Memory B cell (primary cell): ENCODE results near the gene COA1.
A peak's percentile ranks its signal among the peaks of the same experiment; 100 is the strongest.
"Not testable (repeated sequence)": the region's sequence is repeated elsewhere in the genome, so short reads cannot be mapped to it uniquely, and the experiment has no call there.

Source experiments
- ATAC-seq: fragments of 150-1000 bp; cut with Tn5 transposase; 2 replicates; pipeline ENCODE4 v1.10.0; 2021; ENCODE audit warnings: low read depth, mild to moderate bottlenecking, moderate library complexity
- DNase-seq, 2 donors: peaks; one replicate each; pipeline ENCODE4 v3.0.0; 2022; ENCODE audit warnings: low spot score in 2 of 2
- H3K27ac Mint-ChIP-seq: one replicate; pipeline ENCODE4 v1.8.0; 2022; ENCODE audit warnings: mild to moderate bottlenecking, moderate library complexity, mixed read lengths
- H3K27me3 Mint-ChIP-seq: one replicate; pipeline ENCODE4 v1.8.0; 2022; ENCODE audit warnings: mixed read lengths
- H3K36me3 Mint-ChIP-seq: one replicate; pipeline ENCODE4 v1.8.0; 2022; ENCODE audit warnings: mild to moderate bottlenecking, mixed read lengths
- H3K4me1 Mint-ChIP-seq: one replicate; pipeline ENCODE4 v1.8.0; 2022; ENCODE audit warnings: mixed read lengths
- H3K4me3 Mint-ChIP-seq: one replicate; pipeline ENCODE4 v1.8.0; 2022; ENCODE audit warnings: mild to moderate bottlenecking, moderate library complexity, mixed read lengths
- H3K9me3 Mint-ChIP-seq: one replicate; pipeline ENCODE4 v1.8.0; 2022; ENCODE audit warnings: mixed read lengths

The COA1 gene

DNA sequence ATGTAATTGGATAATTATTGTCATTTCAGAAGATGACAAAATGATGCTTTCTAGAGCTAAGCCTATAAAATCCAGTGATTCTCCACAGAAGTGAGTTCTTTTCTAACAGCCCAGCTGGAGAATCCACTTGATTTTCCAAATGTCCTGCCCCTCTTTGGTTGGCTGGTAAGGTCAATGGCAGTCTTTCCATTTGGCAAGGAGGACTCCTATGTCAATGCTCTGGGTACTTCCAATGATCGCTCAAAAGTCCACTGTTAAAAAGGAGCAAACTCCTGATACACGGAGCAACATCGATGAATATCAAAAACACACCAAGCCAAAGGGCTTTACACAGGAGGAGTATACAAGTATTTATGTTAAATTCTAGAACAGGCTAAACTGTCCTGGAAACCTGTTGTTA is 88.6 kb downstream of the COA1 start:
- H3K27me3 Mint-ChIP-seq: no peaks in the 10 kb centered on the region
- peaks cover 46% of the 10 kb centered on the region for H3K4me1 Mint-ChIP-seq
- DNase-seq: no peak
- H3K4me3 Mint-ChIP-seq: no peak overlapping the region
- peaks cover 40% of the 10 kb centered on the region for H3K36me3 Mint-ChIP-seq
- H3K27ac Mint-ChIP-seq: peak overlapping the region; percentile 79
- no peak for ATAC-seq
- H3K9me3 Mint-ChIP-seq: no peaks in the 10 kb centered on the region

DNA sequence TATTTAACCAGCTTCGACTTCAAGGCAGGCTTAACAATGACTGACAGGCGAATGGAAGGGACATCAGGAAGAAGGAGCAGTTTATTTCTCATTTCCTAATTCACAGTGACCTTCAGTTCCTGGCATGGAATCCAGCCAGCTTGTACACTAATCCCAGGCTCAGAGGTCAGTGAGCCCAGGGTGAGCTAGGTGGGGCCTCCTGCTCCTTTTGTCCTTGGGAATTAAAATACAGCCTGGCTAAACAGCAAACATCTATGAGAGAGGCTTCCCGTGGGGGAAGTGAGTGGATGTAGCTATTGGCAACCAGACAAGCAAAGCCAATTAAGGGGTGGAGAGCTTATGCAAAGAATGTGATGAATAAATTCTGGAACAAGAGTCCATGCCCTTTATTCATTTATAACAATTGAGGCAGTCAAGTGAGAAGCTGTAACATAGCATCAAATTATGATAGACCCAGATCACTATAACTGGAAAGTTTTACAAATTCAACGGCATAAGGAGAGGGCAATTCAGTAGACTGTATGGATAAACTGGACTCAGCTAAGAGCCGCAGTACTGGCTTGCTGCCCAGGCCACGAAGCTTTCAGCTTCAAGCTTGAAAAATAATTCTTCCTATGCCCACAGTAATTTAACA is 89.3 kb downstream of the COA1 start:
- Mint-ChIP-seq H3K4me1 (peaks cover 41% of the 10 kb centered on the region), H3K4me3 (no peak overlapping the region), H3K27me3 (no peaks in the 10 kb centered on the region), H3K36me3 (peaks cover 37% of the 10 kb centered on the region), H3K9me3 (no peaks in the 10 kb centered on the region), H3K27ac (peak overlapping the region; percentile 79)
- DNase-seq: no peak
- no peak for ATAC-seq

GRCh38 chr7:43637114-43637806 is 92.1 kb downstream of the COA1 start:
- H3K27ac Mint-ChIP-seq: peak overlapping the region; percentile 56
- DNase-seq (no peak), ATAC-seq (no peak)
- peaks cover 29% of the 10 kb centered on the region for H3K36me3 Mint-ChIP-seq
- H3K27me3 Mint-ChIP-seq: no peaks in the 10 kb centered on the region
- H3K4me1 Mint-ChIP-seq: peaks cover 28% of the 10 kb centered on the region
- H3K4me3 Mint-ChIP-seq: no peak overlapping the region
- H3K9me3 Mint-ChIP-seq: no peaks in the 10 kb centered on the region

DNA sequence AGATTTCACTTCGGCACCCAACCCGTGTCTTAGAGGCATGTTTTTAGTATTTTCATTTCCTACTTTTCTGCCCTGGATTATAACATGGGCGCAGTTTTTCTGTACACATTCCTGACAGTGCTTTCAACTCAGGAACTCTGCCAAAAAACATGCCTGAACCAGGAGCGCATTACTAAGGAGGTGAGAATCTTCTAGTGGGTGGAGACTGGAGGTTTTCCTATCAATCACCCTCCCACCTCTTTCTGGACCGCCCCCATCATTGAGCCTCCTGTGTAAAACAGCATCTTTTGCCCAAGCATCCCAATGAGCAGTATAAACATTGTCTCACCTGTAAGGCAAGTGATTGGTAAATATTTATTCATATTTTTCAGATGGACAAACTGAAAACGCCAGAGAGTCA is 93.2 kb downstream of the COA1 start:
- H3K27ac Mint-ChIP-seq: peak overlapping the region; percentile 56
- H3K9me3 Mint-ChIP-seq: no peaks in the 10 kb centered on the region
- DNase-seq (no peak), ATAC-seq (no peak)
- H3K4me3 Mint-ChIP-seq: no peak overlapping the region
- H3K36me3 Mint-ChIP-seq: peaks cover 37% of the 10 kb centered on the region
- H3K4me1 Mint-ChIP-seq: peaks cover 35% of the 10 kb centered on the region
- H3K27me3 Mint-ChIP-seq: no peaks in the 10 kb centered on the region

DNA sequence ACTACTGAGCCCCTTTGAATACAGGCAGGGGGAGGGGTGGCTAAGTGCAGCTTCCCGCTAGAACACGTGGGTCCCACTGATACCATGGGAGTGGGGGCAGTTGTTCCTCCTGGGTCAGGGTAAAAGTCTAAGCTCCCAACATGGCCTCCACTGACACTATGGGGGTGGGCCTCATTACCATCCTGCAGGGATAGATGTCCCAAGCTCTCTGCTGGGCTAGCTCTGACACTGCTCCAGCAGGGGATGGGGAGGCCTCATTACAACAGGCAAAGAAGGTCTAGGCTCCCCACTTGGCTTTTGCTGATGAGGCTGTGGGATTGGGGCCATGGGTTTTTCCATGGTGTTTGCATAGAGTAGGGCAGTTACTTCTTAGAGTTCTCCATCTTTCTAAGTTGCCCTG is 94.9 kb downstream of the COA1 start:
- Mint-ChIP-seq H3K9me3 (no peaks in the 10 kb centered on the region), H3K36me3 (peaks cover 37% of the 10 kb centered on the region), H3K27ac (peak overlapping the region; percentile 72)

DNA sequence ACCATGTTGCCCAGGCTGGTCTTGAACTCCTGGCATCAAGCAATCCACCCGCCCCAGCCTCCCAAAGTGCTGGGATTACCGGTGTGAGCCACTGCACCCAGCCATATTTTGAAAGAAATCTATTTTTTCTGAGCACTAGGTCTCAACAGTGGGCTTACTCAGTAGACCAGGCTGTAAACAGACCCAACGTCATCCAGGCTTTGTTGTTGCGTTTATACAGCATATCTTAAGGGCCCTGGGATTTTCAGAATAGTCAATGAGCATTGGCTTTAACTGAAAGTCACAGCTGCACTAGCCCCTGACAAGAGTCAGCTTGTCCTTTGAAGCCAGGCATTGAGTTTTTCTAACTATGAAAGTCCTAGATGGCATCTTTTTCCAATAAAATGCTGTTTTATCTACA is 96.6 kb downstream of the COA1 start:
- no peak for DNase-seq
- H3K27ac Mint-ChIP-seq: peak overlapping the region; percentile 72
- H3K4me3 Mint-ChIP-seq: no peak overlapping the region
- no peak for ATAC-seq
- H3K36me3 Mint-ChIP-seq: peaks cover 39% of the 10 kb centered on the region
- peaks cover 38% of the 10 kb centered on the region for H3K4me1 Mint-ChIP-seq
- H3K27me3 Mint-ChIP-seq: no peaks in the 10 kb centered on the region
- no peaks in the 10 kb centered on the region for H3K9me3 Mint-ChIP-seq

More for the DNA sequence above, 94.9 kb downstream of the COA1 start:
- no peaks in the 10 kb centered on the region for H3K27me3 Mint-ChIP-seq
- no peak overlapping the region for H3K4me3 Mint-ChIP-seq
- no peak for ATAC-seq
- peaks cover 33% of the 10 kb centered on the region for H3K4me1 Mint-ChIP-seq
- no peak for DNase-seq

- no peaks in the 10 kb centered on the region for H3K9me3 Mint-ChIP-seq
- H3K4me1 Mint-ChIP-seq: peaks cover 34% of the 10 kb centered on the region
- H3K36me3 Mint-ChIP-seq: peaks cover 36% of the 10 kb centered on the region
- ATAC-seq: no peak
- no peak overlapping the region for H3K4me3 Mint-ChIP-seq
- H3K27me3 Mint-ChIP-seq: no peaks in the 10 kb centered on the region
- H3K27ac Mint-ChIP-seq: peak overlapping the region; percentile 72
- no peak for DNase-seq
Measured at GRCh38 chr7:43631559-43631958, 97.8 kb downstream of the COA1 start.

DNA sequence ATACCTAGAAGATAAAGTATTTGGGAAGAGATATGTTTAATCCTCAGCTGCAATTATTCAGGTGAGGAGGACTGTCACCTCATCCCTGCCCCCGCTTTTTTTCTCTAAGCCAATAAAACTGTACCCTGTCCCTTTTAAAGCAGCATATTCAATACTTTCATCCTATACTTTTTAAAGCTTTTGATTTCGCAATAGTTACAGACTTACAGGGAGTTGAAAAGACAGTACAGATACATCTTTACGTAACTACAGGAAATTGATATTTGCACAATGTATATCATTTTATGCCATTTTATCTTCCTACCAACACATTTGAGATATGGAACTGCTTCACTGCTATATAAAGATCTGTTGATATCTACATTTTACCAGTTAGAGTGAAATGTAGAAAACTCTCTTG is 98.8 kb downstream of the COA1 start:
- peaks cover 41% of the 10 kb centered on the region for H3K36me3 Mint-ChIP-seq
- H3K4me1 Mint-ChIP-seq: peaks cover 40% of the 10 kb centered on the region
- no peak for ATAC-seq
- no peaks in the 10 kb centered on the region for H3K27me3 Mint-ChIP-seq
- H3K9me3 Mint-ChIP-seq: no peaks in the 10 kb centered on the region
- peak overlapping the region; percentile 72 for H3K27ac Mint-ChIP-seq
- no peak for DNase-seq
- no peak overlapping the region for H3K4me3 Mint-ChIP-seq

DNA sequence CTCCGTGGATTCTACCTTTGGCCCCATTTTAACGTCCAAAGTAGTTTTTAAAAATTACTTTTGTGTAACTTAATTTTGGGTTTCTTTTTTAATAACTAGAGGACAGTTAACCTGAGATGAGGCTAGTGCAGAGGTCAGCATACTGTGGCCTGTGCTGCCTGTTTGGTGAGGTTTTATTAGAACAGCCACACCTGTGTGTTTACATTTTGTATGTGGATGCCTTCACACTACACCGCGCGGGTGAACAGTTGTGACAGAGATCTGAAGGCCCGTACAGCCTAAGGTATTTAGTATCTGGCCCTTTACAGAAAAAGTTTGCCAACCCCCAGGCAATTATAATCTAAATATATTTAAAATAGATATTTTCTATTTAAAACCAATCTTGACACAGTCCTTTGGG is 99.5 kb downstream of the COA1 start:
- peaks cover 43% of the 10 kb centered on the region for H3K4me1 Mint-ChIP-seq
- H3K4me3 Mint-ChIP-seq: no peak overlapping the region
- H3K27ac Mint-ChIP-seq: no peak overlapping the region

GRCh38 chr7:43628431-43628830 is 100.9 kb downstream of the COA1 start:
- peaks cover 44% of the 10 kb centered on the region for H3K4me1 Mint-ChIP-seq
- no peak overlapping the region for H3K4me3 Mint-ChIP-seq
- DNase-seq (no peak), ATAC-seq (no peak)
- H3K9me3 Mint-ChIP-seq: no peaks in the 10 kb centered on the region
- peak overlapping the region; percentile 87 for H3K27ac Mint-ChIP-seq
- peaks cover 45% of the 10 kb centered on the region for H3K36me3 Mint-ChIP-seq
- no peaks in the 10 kb centered on the region for H3K27me3 Mint-ChIP-seq

More for the DNA sequence above, 99.5 kb downstream of the COA1 start:
- Mint-ChIP-seq H3K27me3 (no peaks in the 10 kb centered on the region), H3K9me3 (no peaks in the 10 kb centered on the region), H3K36me3 (peaks cover 43% of the 10 kb centered on the region)
- DNase-seq (no peak), ATAC-seq (no peak)

- H3K4me1 Mint-ChIP-seq: peaks cover 45% of the 10 kb centered on the region
Measured at GRCh38 chr7:43627798-43628197, 101.5 kb downstream of the COA1 start.

GRCh38 chr7:43626695-43627094 is 102.6 kb downstream of the COA1 start:
- H3K4me1 Mint-ChIP-seq: peaks cover 47% of the 10 kb centered on the region
- no peaks in the 10 kb centered on the region for H3K9me3 Mint-ChIP-seq
- no peak for ATAC-seq
- no peaks in the 10 kb centered on the region for H3K27me3 Mint-ChIP-seq
- peak overlapping the region; percentile 87 for H3K27ac Mint-ChIP-seq
- DNase-seq: no peak
- H3K4me3 Mint-ChIP-seq: no peak overlapping the region
- H3K36me3 Mint-ChIP-seq: peaks cover 41% of the 10 kb centered on the region

More at GRCh38 chr7:43627798-43628197, 101.5 kb downstream of the COA1 start:
- Mint-ChIP-seq H3K36me3 (peaks cover 44% of the 10 kb centered on the region), H3K27ac (peak overlapping the region; percentile 87)
- DNase-seq, H3K27me3 Mint-ChIP-seq, H3K4me3 Mint-ChIP-seq, ATAC-seq, H3K9me3 Mint-ChIP-seq: not testable (repeated sequence)

DNA sequence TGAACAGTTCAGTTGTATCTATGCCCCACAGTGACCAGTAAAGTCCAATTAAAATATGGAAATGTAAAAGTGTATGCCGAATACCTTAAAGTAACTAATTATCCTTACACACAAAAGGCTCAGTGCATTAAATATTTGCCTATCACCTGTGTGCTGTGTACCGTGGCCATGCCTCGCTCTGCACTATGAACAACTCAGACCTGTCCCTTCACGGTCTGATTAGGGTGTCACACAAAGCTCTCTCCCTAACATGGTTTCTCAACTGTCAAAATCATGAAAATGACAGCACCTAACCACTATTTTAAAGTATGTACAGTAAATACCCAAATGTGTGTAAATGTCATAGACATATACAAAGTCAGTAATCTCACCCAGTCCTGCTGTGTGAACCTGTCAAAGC is 103.3 kb downstream of the COA1 start:
- Mint-ChIP-seq H3K27me3 (no peaks in the 10 kb centered on the region), H3K27ac (peak overlapping the region; percentile 87), H3K36me3 (peaks cover 40% of the 10 kb centered on the region), H3K9me3 (no peaks in the 10 kb centered on the region), H3K4me3 (peak overlapping the region; percentile 46), H3K4me1 (peaks cover 47% of the 10 kb centered on the region)
- ATAC-seq (peak; percentile 53), DNase-seq (no peak)

- DNase-seq (peak in 1 of 2 donors; percentile 42), ATAC-seq (peak; percentile 87)
- Mint-ChIP-seq H3K36me3 (peaks cover 40% of the 10 kb centered on the region), H3K27ac (peak overlapping the region; percentile 87), H3K4me1 (peaks cover 47% of the 10 kb centered on the region), H3K9me3 (no peaks in the 10 kb centered on the region), H3K4me3 (peak overlapping the region; percentile 67), H3K27me3 (no peaks in the 10 kb centered on the region)
Measured at GRCh38 chr7:43625453-43625852, 103.9 kb downstream of the COA1 start.

- Mint-ChIP-seq H3K27ac (peak overlapping the region; percentile 87), H3K9me3 (no peaks in the 10 kb centered on the region), H3K4me3 (no peak overlapping the region), H3K4me1 (peaks cover 45% of the 10 kb centered on the region), H3K27me3 (no peaks in the 10 kb centered on the region), H3K36me3 (peaks cover 38% of the 10 kb centered on the region)
- ATAC-seq (no peak), DNase-seq (no peak)
Measured at GRCh38 chr7:43624156-43624555, 105.2 kb downstream of the COA1 start.
